NAMALWA (cell line): ENCODE results near the gene APOBEC3B.
"Not testable (repeated sequence)": the region's sequence is repeated elsewhere in the genome, so short reads cannot be mapped to it uniquely, and the experiment has no call there.

Source experiments
- DNase-seq: peaks from one replicate; pipeline ENCODE4 v3.0.0-alpha.2; 2015; ENCODE audit warnings: low spot score

APOBEC3B gene

GRCh38 chr22:39031434-39032295 lies 49.5 kb downstream of the APOBEC3B start:
- DNase-seq = not testable (repeated sequence)

GRCh38 chr22:39037071-39037470 lies 54.9 kb downstream of the APOBEC3B start:
- not testable (repeated sequence) for DNase-seq

- DNase-seq = peak; percentile 17
Observed at GRCh38 chr22:39039306-39040126, 57.4 kb downstream of the APOBEC3B start.

- DNase-seq = not testable (repeated sequence)
Observed at GRCh38 chr22:39040155-39040537, 58.0 kb downstream of the APOBEC3B start.

GRCh38 chr22:39040538-39041296 lies 58.6 kb downstream of the APOBEC3B start, which contains the start of gene APOBEC3F:
TSS of gene APOBEC3F (plus strand) at chr22:39040864. CDS start at chr22:39040961, 97 bp downstream.
- peak; percentile 33 for DNase-seq

- DNase-seq = no peak
Observed at GRCh38 chr22:39041908-39042307, 59.8 kb downstream of the APOBEC3B start.
